SK-N-SH treated with all-trans-retinoic acid at 6 μM for 48 hours (cell line): ENCODE results near the gene CAND2.

Experiments
- ATAC-seq: fragments of 200-7000 bp; cut with Tn5 transposase; 3 replicates; pipeline ENCODE4 v1.9.1; 2020; ENCODE audit warnings: mild to moderate bottlenecking, moderate library complexity
- ARNTL ChIP-seq: fragments of 450-650 bp; formaldehyde crosslinking; IDR thresholded peaks from 2 replicates; pipeline ENCODE4 v1.5.0; 2020; ENCODE audit warnings: low read depth, mild to moderate bottlenecking, moderate library complexity, borderline replicate concordance
- BACH2 ChIP-seq: fragments of 250-450 bp; sonication (Bioruptor Pico); IDR thresholded peaks from 2 replicates; pipeline ENCODE4 v1.9.0; 2021; ENCODE audit warnings: mild to moderate bottlenecking, borderline replicate concordance
- CSDC2 ChIP-seq: fragments of 250-450 bp; sonication (Bioruptor Pico); IDR thresholded peaks from 2 replicates; pipeline ENCODE4 v1.5.0; 2020; ENCODE audit warnings: mild to moderate bottlenecking, moderate library complexity
- ESRRG ChIP-seq: fragments of 250-450 bp; sonication (Bioruptor Pico); IDR thresholded peaks from 2 replicates; pipeline ENCODE4 v1.6.1; 2021; ENCODE audit warnings: mild to moderate bottlenecking
- GLIS3 ChIP-seq: fragments of 250-450 bp; sonication (Bioruptor Pico); IDR thresholded peaks from 2 replicates; pipeline ENCODE4 v1.5.0; 2020; ENCODE audit warnings: mild to moderate bottlenecking, moderate library complexity
- ISL1 ChIP-seq: fragments of 250-450 bp; sonication (Bioruptor Pico); IDR thresholded peaks from 2 replicates; pipeline ENCODE4 v2.1.2; 2022; ENCODE audit warnings: mild to moderate bottlenecking, moderate library complexity
- OSR1 ChIP-seq: fragments of 250-450 bp; sonication (Bioruptor Pico); IDR thresholded peaks from 2 replicates; pipeline ENCODE4 v1.8.0; 2022; ENCODE audit warnings: moderate library complexity, mild to moderate bottlenecking, inconsistent platforms
- PPARA ChIP-seq: fragments of 250-450 bp; sonication (Bioruptor Pico); IDR thresholded peaks from 2 replicates; pipeline ENCODE4 v1.5.0; 2020; ENCODE audit warnings: mild to moderate bottlenecking, borderline replicate concordance
- RARB ChIP-seq: fragments of 250-450 bp; sonication (Bioruptor Pico); IDR thresholded peaks from 2 replicates; pipeline ENCODE4 v1.8.0; 2021; ENCODE audit warnings: mild to moderate bottlenecking, moderate library complexity
- SNAI2 ChIP-seq: fragments of 250-450 bp; sonication (Bioruptor Pico); IDR thresholded peaks from 2 replicates; pipeline ENCODE4 v1.5.0; 2020; ENCODE audit warnings: mild to moderate bottlenecking, moderate library complexity
- TCF4 ChIP-seq: fragments of 250-450 bp; sonication (Bioruptor Pico); IDR thresholded peaks from 2 replicates; pipeline ENCODE4 v1.8.0; 2021; ENCODE audit warnings: mild to moderate bottlenecking, moderate library complexity, borderline replicate concordance
- TOX ChIP-seq: fragments of 250-450 bp; sonication (Bioruptor Pico); IDR thresholded peaks from 2 replicates; pipeline ENCODE4 v1.8.0; 2021; ENCODE audit warnings: mild to moderate bottlenecking, moderate library complexity, borderline replicate concordance
- ZC3H10 ChIP-seq: fragments of 250-450 bp; sonication (Bioruptor Pico); IDR thresholded peaks from 2 replicates; pipeline ENCODE4 v1.5.1; 2021; ENCODE audit warnings: mild to moderate bottlenecking, moderate library complexity
- ZFP3 ChIP-seq: fragments of 250-450 bp; sonication (Bioruptor Pico); IDR thresholded peaks from 2 replicates; pipeline ENCODE4 v1.5.0; 2020; ENCODE audit warnings: mild to moderate bottlenecking, moderate library complexity
- ZFP30 ChIP-seq: fragments of 450-650 bp; formaldehyde crosslinking; IDR thresholded peaks from 2 replicates; pipeline ENCODE4 v1.5.0; 2022; ENCODE audit warnings: mild to moderate bottlenecking, moderate library complexity
- ZNF565 ChIP-seq: fragments of 450-650 bp; formaldehyde crosslinking; conservative IDR thresholded peaks from 2 replicates; pipeline ENCODE4 v1.5.0; 2020; ENCODE audit warnings: low read depth, mild to moderate bottlenecking, moderate library complexity
- ZNF70 ChIP-seq: fragments of 450-650 bp; formaldehyde crosslinking; IDR thresholded peaks from 2 replicates; pipeline ENCODE4 v1.5.0; 2020; ENCODE audit warnings: mild to moderate bottlenecking, moderate library complexity
- ZNF8 ChIP-seq: fragments of 450-650 bp; formaldehyde crosslinking; IDR thresholded peaks from 2 replicates; pipeline ENCODE4 v1.5.0; 2020; ENCODE audit warnings: mild to moderate bottlenecking, moderate library complexity
- TF ChIP-seq, protein P1 (sequence below): fragments of 250-450 bp; sonication (Bioruptor Pico); IDR thresholded peaks from 2 replicates; pipeline ENCODE4 v1.5.1; 2021; ENCODE audit warnings: mild to moderate bottlenecking, moderate library complexity
- TF ChIP-seq, protein P2 (sequence below): fragments of 250-450 bp; sonication (Bioruptor Pico); IDR thresholded peaks from 2 replicates; pipeline ENCODE4 v1.5.0; 2020; ENCODE audit warnings: mild to moderate bottlenecking, moderate library complexity
- TF ChIP-seq, protein P3 (sequence below): fragments of 250-450 bp; sonication (Bioruptor Pico); IDR thresholded peaks from 2 replicates; pipeline ENCODE4 v1.8.0; 2020; ENCODE audit warnings: mild to moderate bottlenecking, moderate library complexity, borderline replicate concordance
- TF ChIP-seq, protein P4 (sequence below): fragments of 250-450 bp; sonication (Bioruptor Pico); IDR thresholded peaks from 2 replicates; pipeline ENCODE4 v1.8.0; 2021; ENCODE audit warnings: low read depth, mild to moderate bottlenecking, moderate library complexity, borderline replicate concordance
- TF ChIP-seq, protein P5 (sequence below): fragments of 250-450 bp; sonication (Bioruptor Pico); IDR thresholded peaks from 2 replicates; pipeline ENCODE4 v1.5.1; 2020; ENCODE audit warnings: low read depth, mild to moderate bottlenecking, moderate library complexity

CAND2 gene

DNA sequence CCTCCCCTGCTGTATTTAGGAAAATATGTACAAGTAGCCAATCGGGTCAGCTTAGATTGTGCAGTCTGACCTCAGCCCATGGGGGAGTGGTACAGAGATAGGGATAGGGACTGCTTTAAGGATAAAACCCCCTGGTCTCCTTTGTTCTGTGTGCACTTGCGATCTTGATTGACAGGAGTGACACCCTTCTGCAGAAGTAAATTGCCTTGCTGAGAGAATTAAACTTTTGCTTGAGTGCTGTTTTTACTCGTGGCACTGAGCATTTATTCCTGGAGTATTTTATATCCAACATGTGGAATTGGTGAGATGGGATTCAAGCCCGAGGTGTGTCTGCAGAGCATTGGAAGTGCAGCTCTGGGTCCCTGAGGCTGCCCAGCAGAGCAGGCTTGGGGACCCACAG is 68.8 kb downstream of the CAND2 start:
- no peak for ATAC-seq
- no peak for TF ChIP-seq RARB (CRISPR knock-in tag)
- TF ChIP-seq BACH2 (CRISPR knock-in tag): no peak
- TF ChIP-seq ARNTL (CRISPR knock-in tag): no peak
- TF ChIP-seq TOX (CRISPR knock-in tag): no peak
- TF ChIP-seq SNAI2: no peak
- no peak for TF ChIP-seq PPARA (CRISPR knock-in tag)
- no peak for TF ChIP-seq ZFP30 (CRISPR knock-in tag)
- no peak for TF ChIP-seq GLIS3 (CRISPR knock-in tag)
- TF ChIP-seq, protein P1, sequence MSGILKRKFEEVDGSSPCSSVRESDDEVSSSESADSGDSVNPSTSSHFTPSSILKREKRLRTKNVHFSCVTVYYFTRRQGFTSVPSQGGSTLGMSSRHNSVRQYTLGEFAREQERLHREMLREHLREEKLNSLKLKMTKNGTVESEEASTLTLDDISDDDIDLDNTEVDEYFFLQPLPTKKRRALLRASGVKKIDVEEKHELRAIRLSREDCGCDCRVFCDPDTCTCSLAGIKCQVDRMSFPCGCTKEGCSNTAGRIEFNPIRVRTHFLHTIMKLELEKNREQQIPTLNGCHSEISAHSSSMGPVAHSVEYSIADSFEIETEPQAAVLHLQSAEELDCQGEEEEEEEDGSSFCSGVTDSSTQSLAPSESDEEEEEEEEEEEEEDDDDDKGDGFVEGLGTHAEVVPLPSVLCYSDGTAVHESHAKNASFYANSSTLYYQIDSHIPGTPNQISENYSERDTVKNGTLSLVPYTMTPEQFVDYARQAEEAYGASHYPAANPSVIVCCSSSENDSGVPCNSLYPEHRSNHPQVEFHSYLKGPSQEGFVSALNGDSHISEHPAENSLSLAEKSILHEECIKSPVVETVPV: no peak
- TF ChIP-seq, protein P2, sequence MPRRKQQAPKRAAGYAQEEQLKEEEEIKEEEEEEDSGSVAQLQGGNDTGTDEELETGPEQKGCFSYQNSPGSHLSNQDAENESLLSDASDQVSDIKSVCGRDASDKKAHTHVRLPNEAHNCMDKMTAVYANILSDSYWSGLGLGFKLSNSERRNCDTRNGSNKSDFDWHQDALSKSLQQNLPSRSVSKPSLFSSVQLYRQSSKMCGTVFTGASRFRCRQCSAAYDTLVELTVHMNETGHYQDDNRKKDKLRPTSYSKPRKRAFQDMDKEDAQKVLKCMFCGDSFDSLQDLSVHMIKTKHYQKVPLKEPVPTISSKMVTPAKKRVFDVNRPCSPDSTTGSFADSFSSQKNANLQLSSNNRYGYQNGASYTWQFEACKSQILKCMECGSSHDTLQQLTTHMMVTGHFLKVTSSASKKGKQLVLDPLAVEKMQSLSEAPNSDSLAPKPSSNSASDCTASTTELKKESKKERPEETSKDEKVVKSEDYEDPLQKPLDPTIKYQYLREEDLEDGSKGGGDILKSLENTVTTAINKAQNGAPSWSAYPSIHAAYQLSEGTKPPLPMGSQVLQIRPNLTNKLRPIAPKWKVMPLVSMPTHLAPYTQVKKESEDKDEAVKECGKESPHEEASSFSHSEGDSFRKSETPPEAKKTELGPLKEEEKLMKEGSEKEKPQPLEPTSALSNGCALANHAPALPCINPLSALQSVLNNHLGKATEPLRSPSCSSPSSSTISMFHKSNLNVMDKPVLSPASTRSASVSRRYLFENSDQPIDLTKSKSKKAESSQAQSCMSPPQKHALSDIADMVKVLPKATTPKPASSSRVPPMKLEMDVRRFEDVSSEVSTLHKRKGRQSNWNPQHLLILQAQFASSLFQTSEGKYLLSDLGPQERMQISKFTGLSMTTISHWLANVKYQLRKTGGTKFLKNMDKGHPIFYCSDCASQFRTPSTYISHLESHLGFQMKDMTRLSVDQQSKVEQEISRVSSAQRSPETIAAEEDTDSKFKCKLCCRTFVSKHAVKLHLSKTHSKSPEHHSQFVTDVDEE (CRISPR knock-in tag): no peak
- TF ChIP-seq ZNF8 (CRISPR knock-in tag): no peak
- TF ChIP-seq ZFP3 (CRISPR knock-in tag): no peak
- TF ChIP-seq, protein P3, sequence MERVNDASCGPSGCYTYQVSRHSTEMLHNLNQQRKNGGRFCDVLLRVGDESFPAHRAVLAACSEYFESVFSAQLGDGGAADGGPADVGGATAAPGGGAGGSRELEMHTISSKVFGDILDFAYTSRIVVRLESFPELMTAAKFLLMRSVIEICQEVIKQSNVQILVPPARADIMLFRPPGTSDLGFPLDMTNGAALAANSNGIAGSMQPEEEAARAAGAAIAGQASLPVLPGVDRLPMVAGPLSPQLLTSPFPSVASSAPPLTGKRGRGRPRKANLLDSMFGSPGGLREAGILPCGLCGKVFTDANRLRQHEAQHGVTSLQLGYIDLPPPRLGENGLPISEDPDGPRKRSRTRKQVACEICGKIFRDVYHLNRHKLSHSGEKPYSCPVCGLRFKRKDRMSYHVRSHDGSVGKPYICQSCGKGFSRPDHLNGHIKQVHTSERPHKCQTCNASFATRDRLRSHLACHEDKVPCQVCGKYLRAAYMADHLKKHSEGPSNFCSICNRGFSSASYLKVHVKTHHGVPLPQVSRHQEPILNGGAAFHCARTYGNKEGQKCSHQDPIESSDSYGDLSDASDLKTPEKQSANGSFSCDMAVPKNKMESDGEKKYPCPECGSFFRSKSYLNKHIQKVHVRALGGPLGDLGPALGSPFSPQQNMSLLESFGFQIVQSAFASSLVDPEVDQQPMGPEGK (CRISPR knock-in tag): no peak
- TF ChIP-seq, protein P4, sequence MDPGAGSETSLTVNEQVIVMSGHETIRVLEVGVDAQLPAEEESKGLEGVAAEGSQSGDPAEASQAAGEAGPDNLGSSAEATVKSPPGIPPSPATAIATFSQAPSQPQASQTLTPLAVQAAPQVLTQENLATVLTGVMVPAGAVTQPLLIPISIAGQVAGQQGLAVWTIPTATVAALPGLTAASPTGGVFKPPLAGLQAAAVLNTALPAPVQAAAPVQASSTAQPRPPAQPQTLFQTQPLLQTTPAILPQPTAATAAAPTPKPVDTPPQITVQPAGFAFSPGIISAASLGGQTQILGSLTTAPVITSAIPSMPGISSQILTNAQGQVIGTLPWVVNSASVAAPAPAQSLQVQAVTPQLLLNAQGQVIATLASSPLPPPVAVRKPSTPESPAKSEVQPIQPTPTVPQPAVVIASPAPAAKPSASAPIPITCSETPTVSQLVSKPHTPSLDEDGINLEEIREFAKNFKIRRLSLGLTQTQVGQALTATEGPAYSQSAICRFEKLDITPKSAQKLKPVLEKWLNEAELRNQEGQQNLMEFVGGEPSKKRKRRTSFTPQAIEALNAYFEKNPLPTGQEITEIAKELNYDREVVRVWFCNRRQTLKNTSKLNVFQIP: no peak
- no peak for TF ChIP-seq OSR1 (CRISPR knock-in tag)
- no peak for TF ChIP-seq TCF4 (CRISPR knock-in tag)
- TF ChIP-seq ISL1 (CRISPR knock-in tag): no peak

DNA sequence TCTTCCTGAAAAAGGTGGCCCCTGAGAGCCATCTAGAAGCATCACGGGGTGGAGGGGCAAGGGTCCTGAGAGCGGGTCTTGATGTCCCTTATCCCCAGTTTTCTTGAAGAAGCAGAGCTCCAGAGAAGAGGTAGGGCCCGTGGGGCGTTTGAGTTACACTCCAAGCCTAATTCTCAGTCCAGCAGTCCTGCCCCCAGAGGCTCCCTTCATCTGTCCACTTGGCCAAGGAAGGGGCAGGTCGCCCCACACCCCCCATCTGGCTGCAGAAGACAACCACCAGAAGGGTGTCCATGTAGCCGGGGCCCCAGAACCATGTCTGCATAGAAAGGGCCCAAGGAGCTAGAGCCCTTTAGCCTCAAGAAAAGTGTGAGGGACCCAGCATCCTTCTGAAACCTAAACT is 70.4 kb downstream of the CAND2 start:
- ATAC-seq: no peak
- TF ChIP-seq RARB (CRISPR knock-in tag): no peak
- no peak for TF ChIP-seq TCF4 (CRISPR knock-in tag)
- no peak for TF ChIP-seq ISL1 (CRISPR knock-in tag)
- TF ChIP-seq, protein P5, sequence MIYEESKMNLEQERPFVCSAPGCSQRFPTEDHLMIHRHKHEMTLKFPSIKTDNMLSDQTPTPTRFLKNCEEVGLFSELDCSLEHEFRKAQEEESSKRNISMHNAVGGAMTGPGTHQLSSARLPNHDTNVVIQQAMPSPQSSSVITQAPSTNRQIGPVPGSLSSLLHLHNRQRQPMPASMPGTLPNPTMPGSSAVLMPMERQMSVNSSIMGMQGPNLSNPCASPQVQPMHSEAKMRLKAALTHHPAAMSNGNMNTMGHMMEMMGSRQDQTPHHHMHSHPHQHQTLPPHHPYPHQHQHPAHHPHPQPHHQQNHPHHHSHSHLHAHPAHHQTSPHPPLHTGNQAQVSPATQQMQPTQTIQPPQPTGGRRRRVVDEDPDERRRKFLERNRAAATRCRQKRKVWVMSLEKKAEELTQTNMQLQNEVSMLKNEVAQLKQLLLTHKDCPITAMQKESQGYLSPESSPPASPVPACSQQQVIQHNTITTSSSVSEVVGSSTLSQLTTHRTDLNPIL (CRISPR knock-in tag): no peak
- no peak for TF ChIP-seq SNAI2
- TF ChIP-seq, protein P1: no peak
- no peak for TF ChIP-seq BACH2 (CRISPR knock-in tag)
- no peak for TF ChIP-seq OSR1 (CRISPR knock-in tag)
- no peak for TF ChIP-seq ZNF70 (CRISPR knock-in tag)
- no peak for TF ChIP-seq ZC3H10
- TF ChIP-seq, protein P3 (CRISPR knock-in tag): no peak
- TF ChIP-seq ZNF8 (CRISPR knock-in tag): no peak
- no peak for TF ChIP-seq ESRRG (CRISPR knock-in tag)
- no peak for TF ChIP-seq CSDC2
- TF ChIP-seq ARNTL (CRISPR knock-in tag): no peak
- TF ChIP-seq, protein P4: no peak
- TF ChIP-seq ZNF565 (CRISPR knock-in tag): no peak
